Stimulated activated naive CD8-positive, alpha-beta T cell treated with anti-CD3 and anti-CD28 coated beads, Interleukin-15, Interleukin-2, amounts not matched to agents 100 ng/mL and 50 ng/mL, for 24 hours (primary cell): ENCODE results near the gene SPRR1A.
"Not testable (repeated sequence)": the region's sequence is repeated elsewhere in the genome, so short reads cannot be mapped to it uniquely, and the experiment has no call there.

ENCODE experiments used
- H3K27ac Mint-ChIP-seq: one replicate; pipeline ENCODE4 v1.8.0; 2021; ENCODE audit warnings: mild to moderate bottlenecking, mixed read lengths
- H3K27me3 Mint-ChIP-seq: one replicate; pipeline ENCODE4 v1.8.0; 2021; ENCODE audit warnings: mixed read lengths
- H3K36me3 Mint-ChIP-seq: one replicate; pipeline ENCODE4 v1.8.0; 2021; ENCODE audit warnings: low read depth, mixed read lengths
- H3K4me1 Mint-ChIP-seq: one replicate; pipeline ENCODE4 v1.8.0; 2021; ENCODE audit warnings: low read depth, mixed read lengths
- H3K4me3 Mint-ChIP-seq: one replicate; pipeline ENCODE4 v1.8.0; 2021; ENCODE audit warnings: mild to moderate bottlenecking, mixed read lengths
- H3K9me3 Mint-ChIP-seq: one replicate; pipeline ENCODE4 v1.8.0; 2021; ENCODE audit warnings: mixed read lengths

SPRR1A gene

DNA sequence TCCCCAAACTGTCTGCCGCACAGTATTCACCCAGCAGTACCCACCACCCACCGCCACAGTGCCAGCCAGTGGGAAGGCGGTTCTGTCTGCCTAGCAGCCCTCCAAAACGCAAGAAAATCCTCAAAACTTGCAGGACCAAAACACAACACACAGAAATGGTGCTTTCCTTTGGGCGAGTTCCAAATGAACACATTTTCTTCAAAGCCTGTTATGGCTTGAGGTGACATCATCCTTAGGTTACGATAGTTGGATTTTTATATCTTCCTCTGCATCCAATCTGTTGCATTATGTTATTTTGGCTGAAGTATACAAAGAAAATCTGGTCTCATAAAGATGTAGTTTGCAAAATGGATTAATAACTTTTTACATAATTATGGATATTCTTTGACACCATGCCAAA is 9.3 kb downstream of the SPRR1A start:
- Mint-ChIP-seq H3K4me1 (no peaks in the 10 kb centered on the region), H3K27me3 (peaks cover 30% of the 10 kb centered on the region), H3K36me3 (no peaks in the 10 kb centered on the region), H3K4me3 (no peak overlapping the region), H3K27ac (no peak overlapping the region), H3K9me3 (no peaks in the 10 kb centered on the region)

- no peaks in the 10 kb centered on the region for H3K36me3 Mint-ChIP-seq
- H3K9me3 Mint-ChIP-seq = no peaks in the 10 kb centered on the region
- peaks cover 35% of the 10 kb centered on the region for H3K27me3 Mint-ChIP-seq
These were observed 12.0 kb downstream of the SPRR1A start for GRCh38 chr1:152995842-152996241.

GRCh38 chr1:152996633-152997400 is 12.9 kb downstream of the SPRR1A start:
- Mint-ChIP-seq H3K9me3 (no peaks in the 10 kb centered on the region), H3K36me3 (no peaks in the 10 kb centered on the region), H3K27me3 (peaks cover 37% of the 10 kb centered on the region), H3K4me3 (no peak overlapping the region), H3K4me1 (no peaks in the 10 kb centered on the region), H3K27ac (no peak overlapping the region)

More at GRCh38 chr1:152995842-152996241, 12.0 kb downstream of the SPRR1A start:
- H3K27ac Mint-ChIP-seq = no peak overlapping the region
- H3K4me3 Mint-ChIP-seq = no peak overlapping the region
- no peaks in the 10 kb centered on the region for H3K4me1 Mint-ChIP-seq

- H3K36me3 Mint-ChIP-seq = no peaks in the 10 kb centered on the region
- H3K27ac Mint-ChIP-seq = no peak overlapping the region
- H3K4me3 Mint-ChIP-seq = no peak overlapping the region
- peaks cover 35% of the 10 kb centered on the region for H3K27me3 Mint-ChIP-seq
- no peaks in the 10 kb centered on the region for H3K9me3 Mint-ChIP-seq
- H3K4me1 Mint-ChIP-seq = no peaks in the 10 kb centered on the region
These were observed 14.0 kb downstream of the SPRR1A start for GRCh38 chr1:152997901-152998300.

- Mint-ChIP-seq H3K4me3 (no peak overlapping the region), H3K27ac (no peak overlapping the region), H3K36me3 (no peaks in the 10 kb centered on the region), H3K9me3 (no peaks in the 10 kb centered on the region), H3K4me1 (no peaks in the 10 kb centered on the region), H3K27me3 (peaks cover 33% of the 10 kb centered on the region)
These were observed 14.6 kb downstream of the SPRR1A start for GRCh38 chr1:152998476-152998875.

GRCh38 chr1:152999818-153000217 is 15.9 kb downstream of the SPRR1A start:
- H3K27ac Mint-ChIP-seq = no peak overlapping the region
- peaks cover 33% of the 10 kb centered on the region for H3K27me3 Mint-ChIP-seq
- no peaks in the 10 kb centered on the region for H3K4me1 Mint-ChIP-seq
- no peaks in the 10 kb centered on the region for H3K36me3 Mint-ChIP-seq
- H3K9me3 Mint-ChIP-seq = no peaks in the 10 kb centered on the region
- H3K4me3 Mint-ChIP-seq = no peak overlapping the region

DNA sequence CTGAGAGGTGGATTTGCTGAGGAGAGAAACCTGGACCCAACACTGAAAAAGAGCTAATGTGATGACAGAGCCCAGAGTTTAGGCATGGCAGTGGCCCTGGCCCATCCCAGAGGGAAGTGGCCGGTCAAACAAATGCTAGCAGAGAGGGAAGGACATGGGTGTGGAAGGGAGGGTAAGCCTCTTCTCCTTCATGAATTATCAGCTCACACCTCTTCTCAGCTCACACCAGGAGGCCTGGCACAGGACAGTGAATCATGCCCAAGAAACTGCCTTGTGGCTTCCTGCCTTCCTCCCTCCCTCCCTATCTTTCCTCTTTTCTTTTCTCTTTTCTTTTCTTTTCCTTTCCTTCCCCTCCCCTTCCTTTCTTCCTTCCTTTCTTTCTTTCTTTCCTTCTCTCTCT is 16.4 kb downstream of the SPRR1A start:
- Mint-ChIP-seq H3K36me3 (no peaks in the 10 kb centered on the region), H3K4me1 (no peaks in the 10 kb centered on the region), H3K27me3 (peaks cover 30% of the 10 kb centered on the region), H3K4me3 (no peak overlapping the region), H3K27ac (no peak overlapping the region), H3K9me3 (no peaks in the 10 kb centered on the region)

GRCh38 chr1:153001382-153001781 is 17.5 kb downstream of the SPRR1A start, which contains the start of gene SPRR3:
SPRR3 (plus strand) TSS chr1:153001749; CDS start chr1:153003021, 1,272 bp downstream.
- no peaks in the 10 kb centered on the region for H3K4me1 Mint-ChIP-seq
- H3K36me3 Mint-ChIP-seq = no peaks in the 10 kb centered on the region
- H3K27ac Mint-ChIP-seq = no peak within 1 kb of the TSS
- H3K27me3 Mint-ChIP-seq = peaks cover 20% of the 10 kb centered on the region
- H3K4me3 Mint-ChIP-seq = no peak within 1 kb of the TSS
- no peaks in the 10 kb centered on the region for H3K9me3 Mint-ChIP-seq

GRCh38 chr1:153011235-153011758 is 27.4 kb downstream of the SPRR1A start:
- H3K9me3 Mint-ChIP-seq, H3K4me3 Mint-ChIP-seq, H3K4me1 Mint-ChIP-seq, H3K27ac Mint-ChIP-seq, H3K36me3 Mint-ChIP-seq: not testable (repeated sequence)
- H3K27me3 Mint-ChIP-seq = peaks cover 18% of the 10 kb centered on the region

DNA sequence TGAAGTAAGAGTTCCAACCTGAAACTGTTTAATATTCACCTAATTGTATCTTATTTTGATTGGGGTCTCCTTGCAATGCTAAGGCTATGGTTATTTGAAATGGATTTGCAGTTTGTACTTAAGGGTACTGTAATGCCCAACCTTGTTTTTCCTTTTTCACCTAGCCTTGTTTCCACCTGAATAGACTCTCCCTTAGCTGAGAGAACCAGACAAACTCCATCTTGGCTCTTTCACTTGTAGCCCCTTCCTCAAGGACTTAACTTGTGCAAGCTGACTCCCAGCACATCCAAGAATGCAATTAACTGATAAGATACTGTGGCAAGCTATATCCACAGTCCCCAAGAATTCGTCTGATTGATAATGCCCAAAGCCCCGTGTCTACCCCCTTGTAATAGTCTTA is 37.9 kb downstream of the SPRR1A start:
- not testable (repeated sequence) for H3K36me3 Mint-ChIP-seq, H3K9me3 Mint-ChIP-seq

GRCh38 chr1:153022340-153022739 is 38.5 kb downstream of the SPRR1A start:
- H3K27me3 Mint-ChIP-seq = peaks cover 45% of the 10 kb centered on the region
- H3K9me3 Mint-ChIP-seq, H3K4me1 Mint-ChIP-seq, H3K4me3 Mint-ChIP-seq, H3K36me3 Mint-ChIP-seq, H3K27ac Mint-ChIP-seq: not testable (repeated sequence)

More for the DNA sequence above, 37.9 kb downstream of the SPRR1A start:
- not testable (repeated sequence) for H3K4me3 Mint-ChIP-seq, H3K27ac Mint-ChIP-seq, H3K4me1 Mint-ChIP-seq
- peaks cover 42% of the 10 kb centered on the region for H3K27me3 Mint-ChIP-seq

GRCh38 chr1:153023109-153023508 is 39.2 kb downstream of the SPRR1A start:
- no peaks in the 10 kb centered on the region for H3K36me3 Mint-ChIP-seq
- no peak overlapping the region for H3K4me3 Mint-ChIP-seq
- H3K27me3 Mint-ChIP-seq = peaks cover 44% of the 10 kb centered on the region
- no peaks in the 10 kb centered on the region for H3K9me3 Mint-ChIP-seq
- H3K4me1 Mint-ChIP-seq = no peaks in the 10 kb centered on the region
- H3K27ac Mint-ChIP-seq = no peak overlapping the region

- Mint-ChIP-seq H3K27me3 (peaks cover 45% of the 10 kb centered on the region), H3K4me1 (no peaks in the 10 kb centered on the region), H3K4me3 (no peak overlapping the region), H3K9me3 (no peaks in the 10 kb centered on the region), H3K36me3 (no peaks in the 10 kb centered on the region), H3K27ac (no peak overlapping the region)
These were observed 40.5 kb downstream of the SPRR1A start for GRCh38 chr1:153024413-153024812.

DNA sequence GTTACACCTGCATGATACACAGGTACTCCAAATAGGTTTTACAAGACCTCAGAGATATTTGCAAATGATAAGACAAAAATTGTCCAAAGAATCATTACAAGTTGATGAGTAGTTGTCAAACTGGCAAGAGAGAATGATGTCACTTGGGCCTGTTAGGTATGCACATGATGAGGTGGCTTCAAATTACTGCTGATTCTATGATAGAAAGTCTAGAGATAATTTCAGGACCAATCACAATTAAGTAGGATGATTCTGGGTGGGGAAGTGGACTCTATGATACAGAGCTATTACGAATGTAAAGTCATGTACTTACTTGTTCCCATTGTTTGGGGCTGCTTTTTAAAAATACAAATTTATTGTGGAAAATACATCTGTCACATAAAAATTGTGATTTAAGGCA is 41.9 kb downstream of the SPRR1A start:
- no peaks in the 10 kb centered on the region for H3K9me3 Mint-ChIP-seq
- H3K27me3 Mint-ChIP-seq = peaks cover 40% of the 10 kb centered on the region
- no peak overlapping the region for H3K27ac Mint-ChIP-seq
- H3K36me3 Mint-ChIP-seq = no peaks in the 10 kb centered on the region
- H3K4me3 Mint-ChIP-seq = no peak overlapping the region
- H3K4me1 Mint-ChIP-seq = no peaks in the 10 kb centered on the region

DNA sequence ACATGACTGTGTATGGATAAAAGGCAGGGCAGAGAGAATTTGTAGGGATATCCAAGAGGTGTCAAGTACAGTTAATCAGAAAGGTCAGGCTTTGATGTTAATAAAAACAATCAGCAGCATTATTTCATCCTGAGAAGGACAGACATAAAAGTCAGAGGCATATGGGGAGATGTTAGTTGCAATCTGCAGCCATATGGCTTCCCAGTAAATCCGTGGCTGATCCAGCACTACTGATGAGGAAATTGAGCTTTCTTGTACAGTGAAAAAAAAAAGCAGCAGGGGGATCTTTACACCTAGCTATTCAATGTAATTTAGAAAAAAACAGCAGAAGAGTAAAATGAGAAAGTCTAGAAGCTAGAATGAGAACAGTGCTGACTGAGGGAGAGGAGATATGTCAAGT is 44.9 kb downstream of the SPRR1A start:
- no peaks in the 10 kb centered on the region for H3K9me3 Mint-ChIP-seq
- no peak overlapping the region for H3K27ac Mint-ChIP-seq
- no peaks in the 10 kb centered on the region for H3K36me3 Mint-ChIP-seq
- H3K4me3 Mint-ChIP-seq = no peak overlapping the region
- H3K27me3 Mint-ChIP-seq = peaks cover 29% of the 10 kb centered on the region
- no peaks in the 10 kb centered on the region for H3K4me1 Mint-ChIP-seq

DNA sequence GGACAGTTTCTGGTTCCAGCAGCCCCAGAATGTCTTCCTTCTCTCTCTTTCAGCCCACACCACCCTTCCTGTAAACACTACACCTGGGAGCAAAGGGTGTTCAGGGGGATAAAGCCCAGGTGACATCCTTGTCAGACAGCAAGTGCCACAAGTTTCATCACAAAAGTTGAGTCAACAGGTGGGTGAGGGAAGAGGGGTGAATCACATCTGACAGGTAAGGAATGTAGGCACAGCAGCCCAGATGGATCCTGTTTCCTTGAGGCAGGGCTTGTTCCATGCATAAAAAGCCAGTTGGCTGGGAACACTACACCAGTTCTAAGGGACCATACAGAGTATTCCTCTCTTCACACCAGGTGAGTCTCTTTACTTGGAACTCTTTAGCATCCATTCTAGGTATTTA is 47.0 kb downstream of the SPRR1A start, which contains the start of gene SPRR1B:
Gene SPRR1B, plus strand, starts transcription at position 309 of the 400 bp plus-strand sequence. CDS start 1,143 bp downstream, outside the sequence.
- Mint-ChIP-seq H3K4me1 (no peaks in the 10 kb centered on the region), H3K36me3 (no peaks in the 10 kb centered on the region)

More for the DNA sequence above, 47.0 kb downstream of the SPRR1A start, which contains the start of gene SPRR1B:
- Mint-ChIP-seq H3K27ac (no peak within 1 kb of the TSS), H3K4me3 (no peak within 1 kb of the TSS), H3K9me3 (no peaks in the 10 kb centered on the region), H3K27me3 (peaks cover 30% of the 10 kb centered on the region)
